Large intestine (tissue), 3 donors: ENCODE results near the gene RERG. TPM values are rescaled to one million over a fixed set of nuclear protein-coding genes. Genes with fewer than 3 reads are reported as not detected.

Source experiments
- DNase-seq, 2 donors: peaks; one replicate each; pipeline versions ENCODE4 v3.0.0 to v3.0.0-alpha.2; 2013
- H3K27ac ChIP-seq: one replicate; pipeline ENCODE4 v1.5.1; 2013; ENCODE audit warnings: low read length
- H3K27me3 ChIP-seq: 2 replicates; pipeline ENCODE4 v1.6.1; 2013; ENCODE audit warnings: low read length; ENCODE audit not compliant: control insufficient read depth, insufficient read depth
- H3K36me3 ChIP-seq: 2 replicates; pipeline ENCODE4 v1.6.1; 2013; ENCODE audit warnings: low read length; ENCODE audit not compliant: control insufficient read depth, insufficient read depth
- H3K4me1 ChIP-seq: one replicate; pipeline ENCODE4 v1.6.1; 2013; ENCODE audit warnings: low read length; ENCODE audit not compliant: control insufficient read depth, insufficient read depth
- H3K4me3 ChIP-seq: one replicate; pipeline ENCODE4 v1.5.1; 2013; ENCODE audit warnings: low read length
- H3K9me3 ChIP-seq: one replicate; pipeline ENCODE4 v1.6.1; 2013; ENCODE audit warnings: mild to moderate bottlenecking, low read depth, low read length, moderate library complexity; ENCODE audit not compliant: control insufficient read depth
- WGBS: methylation state at CpG from one replicate; pipeline ENCODE4 v1.1.5; 2013; ENCODE audit warnings: low lambda C conversion rate; ENCODE audit not compliant: insufficient coverage; 5-methylcytosine and 5-hydroxymethylcytosine counted together
- polyA plus RNA-seq: library from polyadenylated mRNA; unstranded; fragments of 120-200 nt; gene quantifications from one replicate; pipeline ENCODE4 v1.2.1, GENCODE V29; 2013

The RERG gene
- polyA plus RNA-seq, 1 donor: 6.8 TPM

GRCh38 chr12:15220451-15220850, 766 bp downstream of the RERG start:
- no CpG with 5 or more reads among the region's 4 CpGs for WGBS
- Histone ChIP-seq H3K9me3 (no peaks in the 10 kb centered on the region), H3K4me1 (peaks cover 4% of the 10 kb centered on the region), H3K4me3 (peak overlapping the region; percentile 44), H3K27me3 (peaks cover 19% of the 10 kb centered on the region), H3K27ac (no peak overlapping the region), H3K36me3 (no peaks in the 10 kb centered on the region)
- DNase-seq: no peak

DNA sequence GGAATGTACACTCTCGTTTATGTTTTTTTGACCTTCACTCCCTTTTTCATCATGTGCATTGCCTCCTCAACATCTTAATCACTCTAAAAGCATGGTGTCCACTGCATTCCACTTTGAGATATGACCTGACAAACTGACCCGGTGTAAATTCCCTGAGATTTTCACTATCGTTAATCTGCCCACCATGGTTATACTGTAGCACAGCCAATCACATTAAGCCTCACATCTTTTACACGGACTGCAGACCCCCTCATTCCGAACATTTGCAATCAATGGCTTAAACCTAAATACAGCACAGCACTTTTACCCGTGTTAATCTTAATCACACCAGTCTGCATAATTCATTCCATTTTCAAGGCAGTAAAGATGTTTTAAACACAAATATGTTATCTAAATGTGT, 2.4 kb downstream of the RERG start:
- 100% methylated on average over 1 of the region's 6 CpGs for WGBS
- no peak overlapping the region for H3K27ac ChIP-seq
- no peak overlapping the region for H3K4me3 ChIP-seq
- no peak for DNase-seq
- H3K27me3 ChIP-seq: peaks cover 19% of the 10 kb centered on the region
- H3K9me3 ChIP-seq: no peaks in the 10 kb centered on the region
- no peaks in the 10 kb centered on the region for H3K36me3 ChIP-seq
- H3K4me1 ChIP-seq: peaks cover 4% of the 10 kb centered on the region

DNA sequence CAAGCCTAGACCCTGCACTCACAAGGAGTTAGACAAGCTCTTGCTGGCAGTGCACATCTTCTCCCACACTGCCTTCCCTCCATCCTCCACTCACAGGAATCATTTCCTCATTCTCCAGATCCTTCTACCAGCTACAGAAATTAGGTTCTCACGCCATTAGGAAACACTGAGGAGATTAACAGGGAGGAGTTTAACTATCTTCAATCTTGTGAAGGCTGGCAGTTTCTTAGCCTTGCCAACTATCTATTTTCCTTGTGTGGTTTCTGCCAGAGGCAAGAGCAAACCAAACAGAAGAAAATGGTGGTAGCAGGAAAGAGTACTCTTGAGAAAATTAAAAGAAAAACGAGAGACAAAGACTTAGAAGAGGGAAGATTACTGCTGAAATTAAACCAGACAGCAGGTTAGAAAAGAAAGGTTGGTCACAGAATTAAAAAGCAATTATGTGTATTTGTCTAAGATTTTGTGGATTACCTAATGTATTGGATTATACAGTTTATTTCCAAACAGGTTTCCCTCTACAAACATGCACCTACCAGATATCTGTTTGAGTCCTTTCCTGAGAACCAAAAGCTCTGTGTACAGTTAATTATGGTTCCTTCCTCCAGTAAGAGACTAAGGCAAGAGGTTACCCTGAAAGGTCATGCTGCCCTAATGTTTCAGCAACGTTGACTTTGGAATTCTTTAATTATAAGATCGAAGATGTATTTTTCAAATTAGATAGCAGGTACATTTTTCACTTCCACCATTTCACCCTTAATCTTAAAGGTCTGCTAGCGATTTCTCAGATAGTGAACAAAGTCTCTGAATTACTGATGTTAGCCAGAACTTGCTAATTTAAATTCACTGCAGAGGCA, 5.0 kb downstream of the RERG start:
- Histone ChIP-seq H3K9me3 (no peaks in the 10 kb centered on the region), H3K27me3 (peaks cover 12% of the 10 kb centered on the region), H3K4me1 (peaks cover 4% of the 10 kb centered on the region), H3K27ac (no peak overlapping the region), H3K36me3 (no peaks in the 10 kb centered on the region), H3K4me3 (no peak overlapping the region)
- DNase-seq: no peak
- WGBS: 84% methylated on average over 4 of the region's 5 CpGs

DNA sequence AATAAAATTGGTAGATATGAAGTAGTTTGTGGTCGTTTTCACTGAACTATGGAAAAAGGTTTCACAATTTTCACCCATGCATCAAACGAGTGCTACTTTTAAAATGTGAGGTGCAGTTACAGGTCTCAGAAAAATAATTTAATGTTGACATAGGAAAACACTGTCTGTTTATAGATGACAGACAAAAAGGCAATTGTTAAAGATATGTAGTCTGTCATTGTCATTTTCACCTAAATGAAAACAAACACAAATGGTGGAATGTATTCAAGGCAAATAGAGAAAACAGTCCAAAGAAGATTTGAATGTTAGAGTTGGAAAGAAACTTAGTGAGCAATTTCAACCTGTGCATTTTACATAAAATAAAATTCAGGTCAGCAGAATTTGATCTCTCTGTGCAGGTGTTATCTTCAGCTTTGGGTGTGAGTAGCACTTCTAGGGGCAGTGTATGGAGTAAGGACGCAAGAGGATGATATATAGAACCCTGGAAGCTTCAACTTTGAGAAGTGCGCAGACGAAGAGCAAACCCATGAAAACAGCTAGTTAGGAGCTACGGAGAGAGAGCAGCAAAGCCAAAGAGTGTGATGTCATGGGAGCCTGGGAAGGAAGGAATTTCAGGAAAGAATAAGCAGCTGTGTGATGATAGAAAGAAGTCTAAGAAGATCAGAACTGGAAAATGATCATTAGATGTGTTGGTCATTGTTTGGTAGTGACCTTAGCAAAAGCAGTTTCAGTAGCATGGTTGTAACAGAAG, 6.2 kb downstream of the RERG start:
- H3K9me3 ChIP-seq: no peaks in the 10 kb centered on the region
- no peaks in the 10 kb centered on the region for H3K4me1 ChIP-seq
- peaks cover 3% of the 10 kb centered on the region for H3K27me3 ChIP-seq
- no peak overlapping the region for H3K27ac ChIP-seq
- H3K36me3 ChIP-seq: no peaks in the 10 kb centered on the region
- DNase-seq: no peak
- no peak overlapping the region for H3K4me3 ChIP-seq
- WGBS: 82% methylated on average over 6 of the region's 6 CpGs

DNA sequence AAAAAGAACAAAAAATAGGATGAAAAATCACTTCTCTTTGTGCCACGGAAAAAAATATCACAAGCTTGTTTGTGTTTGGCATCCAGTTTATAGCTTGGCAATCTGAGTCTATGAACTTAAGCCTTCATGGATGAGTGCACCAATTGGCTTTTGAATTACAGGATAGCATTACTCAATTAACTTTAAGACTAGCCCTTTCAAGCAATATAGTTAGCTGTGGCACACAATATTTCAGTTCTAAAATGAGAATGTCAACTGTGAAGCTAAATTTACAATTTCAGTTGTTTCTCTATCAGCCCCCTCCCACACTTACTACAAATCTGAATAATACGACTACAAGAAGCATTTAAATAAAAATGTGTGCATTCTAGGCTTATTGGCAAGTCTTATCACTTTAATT, 8.3 kb downstream of the RERG start:
- WGBS: 88% methylated on average over 1 of the region's 2 CpGs
- no peak for DNase-seq
- H3K27ac ChIP-seq: no peak overlapping the region
- H3K27me3 ChIP-seq: no peaks in the 10 kb centered on the region
- no peaks in the 10 kb centered on the region for H3K9me3 ChIP-seq
- no peaks in the 10 kb centered on the region for H3K4me1 ChIP-seq
- H3K36me3 ChIP-seq: no peaks in the 10 kb centered on the region
- H3K4me3 ChIP-seq: no peak overlapping the region

DNA sequence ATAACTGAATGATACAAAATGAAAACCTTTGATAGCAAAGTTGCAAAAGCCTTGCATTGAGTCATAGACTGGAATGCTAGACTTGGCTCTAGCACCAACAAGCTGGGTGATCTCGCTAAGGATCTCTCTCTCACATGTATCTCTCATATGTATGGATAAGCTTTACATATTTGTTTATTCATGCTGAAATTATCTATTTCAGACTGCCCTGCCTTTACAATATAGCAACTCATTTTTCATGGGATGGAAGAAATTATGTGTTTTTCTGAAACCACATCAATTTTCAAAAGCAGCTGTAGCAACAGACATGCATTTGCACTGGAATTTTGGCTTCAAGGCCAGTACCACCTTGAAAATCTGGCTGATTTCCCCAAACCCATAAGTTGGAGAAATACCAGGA, 11.4 kb downstream of the RERG start:
- Histone ChIP-seq H3K9me3 (no peaks in the 10 kb centered on the region), H3K4me3 (no peak overlapping the region), H3K36me3 (no peaks in the 10 kb centered on the region), H3K27me3 (no peaks in the 10 kb centered on the region), H3K4me1 (no peaks in the 10 kb centered on the region), H3K27ac (no peak overlapping the region)
- no CpG with 5 or more reads among the region's 1 CpG for WGBS
- DNase-seq: no peak

- H3K27ac ChIP-seq: no peak overlapping the region
- H3K4me1 ChIP-seq: no peaks in the 10 kb centered on the region
- no peak for DNase-seq
- H3K9me3 ChIP-seq: no peaks in the 10 kb centered on the region
- H3K27me3 ChIP-seq: no peaks in the 10 kb centered on the region
- no peak overlapping the region for H3K4me3 ChIP-seq
- no peaks in the 10 kb centered on the region for H3K36me3 ChIP-seq
- WGBS: 95% methylated on average over 3 of the region's 7 CpGs
Measured at GRCh38 chr12:15208871-15209656, 12.2 kb downstream of the RERG start.

DNA sequence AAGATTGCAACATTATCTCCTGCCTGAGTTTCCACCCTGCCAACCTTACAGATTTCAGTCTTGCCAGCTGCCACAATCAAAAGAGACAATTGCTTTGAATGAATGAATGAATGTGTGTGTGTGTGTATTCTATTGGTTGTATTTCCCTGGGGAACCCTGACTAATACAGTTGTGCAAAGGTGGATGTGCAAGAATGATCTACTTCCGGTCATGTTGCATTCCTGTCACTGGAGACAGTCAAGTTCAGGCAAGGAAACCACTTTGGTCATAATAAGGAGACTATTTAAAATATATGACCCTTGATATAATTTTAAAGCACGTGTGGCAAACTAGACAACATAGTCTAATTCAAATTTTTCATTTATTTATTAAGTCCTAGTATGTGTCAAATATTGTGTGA, 13.1 kb downstream of the RERG start:
- H3K4me3 ChIP-seq: no peak overlapping the region
- H3K9me3 ChIP-seq: no peaks in the 10 kb centered on the region
- no peaks in the 10 kb centered on the region for H3K36me3 ChIP-seq
- no peaks in the 10 kb centered on the region for H3K4me1 ChIP-seq
- no peak overlapping the region for H3K27ac ChIP-seq
- no peak for DNase-seq
- no peaks in the 10 kb centered on the region for H3K27me3 ChIP-seq
- no CpG with 5 or more reads among the region's 2 CpGs for WGBS

GRCh38 chr12:15206831-15207389, 14.3 kb downstream of the RERG start:
- H3K4me3 ChIP-seq: no peak overlapping the region
- no peaks in the 10 kb centered on the region for H3K36me3 ChIP-seq
- H3K9me3 ChIP-seq: no peaks in the 10 kb centered on the region
- no peak for DNase-seq
- no peaks in the 10 kb centered on the region for H3K27me3 ChIP-seq
- H3K27ac ChIP-seq: no peak overlapping the region
- H3K4me1 ChIP-seq: no peaks in the 10 kb centered on the region
- WGBS: no CpG with 5 or more reads among the region's 4 CpGs

DNA sequence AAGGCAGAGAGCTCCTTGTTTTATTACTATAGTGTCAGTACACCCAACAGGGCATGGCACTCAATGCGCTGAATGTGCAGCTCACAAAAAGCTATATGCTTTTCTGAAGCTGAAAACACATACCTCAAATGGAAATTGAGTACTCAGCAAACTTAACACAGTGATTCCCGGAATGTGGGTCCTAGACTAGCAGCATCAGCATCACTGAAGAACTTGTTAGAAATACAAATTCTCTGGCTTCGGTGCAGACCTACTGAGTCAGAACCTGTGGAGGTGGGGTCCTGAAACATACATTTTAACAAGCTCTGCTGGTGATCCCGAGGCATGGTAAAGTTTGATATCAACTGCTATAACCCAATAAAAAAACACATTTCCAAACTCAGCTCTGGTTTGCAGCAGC, 14.9 kb downstream of the RERG start:
- Histone ChIP-seq H3K27ac (no peak overlapping the region), H3K36me3 (no peaks in the 10 kb centered on the region), H3K9me3 (no peaks in the 10 kb centered on the region), H3K4me1 (no peaks in the 10 kb centered on the region), H3K4me3 (no peak overlapping the region), H3K27me3 (no peaks in the 10 kb centered on the region)
- WGBS: no CpG with 5 or more reads among the region's 4 CpGs
- DNase-seq: no peak
